Fibroblast of skin of right biceps (primary cell): ENCODE measurements around the gene CCDC30.

Source experiments
- DNase-seq: peaks from one replicate; pipeline ENCODE4 v3.0.0-alpha.2; 2013

Gene CCDC30

DNA sequence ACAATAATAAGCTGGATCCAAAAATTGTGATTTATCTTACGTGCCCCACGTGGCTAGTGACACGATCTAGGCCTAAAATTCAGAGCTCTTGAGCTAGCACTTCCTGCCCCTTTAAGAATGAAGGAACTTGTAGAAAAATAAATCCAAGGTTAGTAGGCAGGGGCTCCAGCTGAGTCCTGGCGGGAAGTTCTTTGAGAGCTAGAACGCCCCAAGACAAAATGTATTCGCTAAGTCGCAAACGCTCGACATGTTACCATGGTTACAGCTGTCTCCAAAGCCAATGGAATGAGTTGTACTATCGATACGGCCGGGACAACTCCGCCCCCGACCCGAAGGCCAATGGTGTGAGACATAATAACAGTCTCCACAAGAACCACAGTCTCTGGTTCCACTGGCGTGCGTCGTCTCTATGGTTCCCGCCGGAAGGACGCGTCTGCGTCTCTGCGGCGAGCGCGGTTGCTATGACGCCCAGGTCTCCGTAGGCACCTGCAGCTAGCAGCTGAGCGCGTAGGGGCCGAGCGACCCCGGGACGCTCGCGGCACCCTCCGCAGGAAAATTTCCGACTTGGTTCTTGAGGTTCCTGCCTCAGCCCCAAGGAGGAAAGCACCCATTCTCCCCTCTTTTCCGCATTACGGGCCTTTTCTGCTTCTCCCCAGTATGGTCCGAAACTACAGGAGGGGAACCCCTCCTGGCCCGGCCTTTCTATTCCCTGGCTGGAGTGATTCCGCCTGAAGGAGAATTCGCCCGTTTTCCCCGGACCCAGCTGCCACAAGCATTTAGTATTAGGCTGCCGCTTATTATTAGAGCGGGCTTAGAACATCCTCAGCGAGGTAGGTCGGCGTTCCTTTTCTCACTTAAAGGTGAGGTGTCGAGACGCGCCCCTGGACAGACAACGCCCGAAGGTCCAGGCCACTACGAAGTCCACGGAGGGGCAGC is at the start of gene CCDC30:
TSS of gene CCDC30 (plus strand) at position 459 of the 936 bp plus-strand sequence. CDS start 17,266 bp downstream, outside the sequence.
- peak; percentile 98 for DNase-seq

DNA sequence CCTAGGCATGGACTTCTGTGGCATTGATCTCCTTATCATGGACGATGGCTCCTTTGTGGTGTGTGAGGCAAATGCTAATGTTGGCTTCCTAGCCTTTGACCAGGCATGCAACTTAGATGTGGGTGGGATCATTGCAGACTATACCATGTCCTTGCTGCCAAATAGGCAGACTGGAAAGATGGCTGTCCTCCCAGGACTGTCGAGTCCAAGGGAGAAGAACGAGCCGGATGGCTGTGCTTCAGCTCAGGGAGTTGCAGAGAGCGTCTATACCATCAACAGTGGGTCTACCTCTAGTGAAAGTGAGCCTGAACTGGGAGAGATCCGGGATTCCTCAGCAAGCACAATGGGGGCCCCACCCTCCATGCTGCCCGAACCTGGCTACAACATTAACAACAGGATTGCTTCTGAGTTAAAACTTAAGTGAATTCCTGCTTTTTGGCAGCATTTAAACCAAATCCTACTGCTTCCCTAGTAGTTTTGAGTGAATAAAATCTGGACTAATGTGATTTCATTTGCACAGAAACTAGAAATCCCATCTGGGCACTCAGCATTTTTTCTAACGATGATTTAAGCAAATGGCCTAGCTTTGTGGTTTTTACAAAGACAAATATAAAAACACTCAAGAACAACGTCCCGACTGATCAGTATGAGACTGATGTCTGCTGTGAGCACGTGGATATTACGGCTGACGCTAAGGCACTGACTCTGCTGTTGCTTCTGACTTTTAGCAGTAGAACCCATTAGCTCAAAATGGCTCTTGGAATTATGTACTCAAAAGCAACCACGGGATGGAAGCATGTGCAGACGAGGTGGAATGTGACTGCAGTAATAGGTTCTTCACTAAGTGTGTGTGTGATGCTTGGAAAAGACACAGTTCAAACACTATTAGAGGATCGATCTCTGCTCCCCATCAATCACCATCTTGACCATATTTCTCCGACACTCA is 48.3 kb upstream of the CCDC30 start:
- DNase-seq = no peak

DNA sequence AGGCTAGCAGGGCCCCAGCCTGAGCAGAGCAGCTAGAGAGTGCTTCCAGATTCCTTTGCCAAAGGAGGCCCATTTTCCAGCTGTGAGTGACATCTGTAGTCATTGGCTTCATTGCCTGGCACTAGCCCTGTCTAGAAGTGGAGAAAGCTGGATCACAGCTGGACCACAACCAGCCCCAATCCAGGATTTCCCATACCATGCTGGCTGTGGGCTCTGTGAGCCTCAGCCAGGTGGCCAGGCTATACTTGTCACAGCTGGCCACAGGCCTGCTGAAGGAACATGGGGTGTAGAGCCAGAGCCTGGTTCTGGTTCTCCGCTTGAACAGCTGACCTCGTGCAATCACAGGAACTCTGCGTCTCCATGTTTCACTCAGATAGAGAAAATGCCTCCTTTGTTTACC is 45.9 kb upstream of the CCDC30 start:
- no peak for DNase-seq

DNA sequence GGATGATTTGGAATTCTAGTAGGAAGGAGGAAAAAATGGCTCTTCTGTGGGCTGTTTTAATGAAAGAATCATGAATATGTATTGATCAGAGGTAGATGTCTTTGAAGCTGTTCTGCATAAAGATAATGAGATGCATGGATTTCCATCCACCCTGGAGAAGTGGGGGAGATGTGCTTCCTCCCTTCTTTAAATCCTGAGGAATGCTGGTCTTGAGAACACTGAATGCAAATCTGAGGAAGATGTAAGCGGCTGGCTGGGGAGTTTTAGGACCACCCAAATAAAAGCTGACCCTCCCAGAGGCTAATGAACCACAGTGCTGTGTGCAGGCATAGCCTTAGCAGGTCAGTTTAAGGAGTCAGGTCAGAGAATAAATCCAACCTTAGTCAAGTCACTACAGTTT is 44.6 kb upstream of the CCDC30 start:
- DNase-seq = no peak

DNA sequence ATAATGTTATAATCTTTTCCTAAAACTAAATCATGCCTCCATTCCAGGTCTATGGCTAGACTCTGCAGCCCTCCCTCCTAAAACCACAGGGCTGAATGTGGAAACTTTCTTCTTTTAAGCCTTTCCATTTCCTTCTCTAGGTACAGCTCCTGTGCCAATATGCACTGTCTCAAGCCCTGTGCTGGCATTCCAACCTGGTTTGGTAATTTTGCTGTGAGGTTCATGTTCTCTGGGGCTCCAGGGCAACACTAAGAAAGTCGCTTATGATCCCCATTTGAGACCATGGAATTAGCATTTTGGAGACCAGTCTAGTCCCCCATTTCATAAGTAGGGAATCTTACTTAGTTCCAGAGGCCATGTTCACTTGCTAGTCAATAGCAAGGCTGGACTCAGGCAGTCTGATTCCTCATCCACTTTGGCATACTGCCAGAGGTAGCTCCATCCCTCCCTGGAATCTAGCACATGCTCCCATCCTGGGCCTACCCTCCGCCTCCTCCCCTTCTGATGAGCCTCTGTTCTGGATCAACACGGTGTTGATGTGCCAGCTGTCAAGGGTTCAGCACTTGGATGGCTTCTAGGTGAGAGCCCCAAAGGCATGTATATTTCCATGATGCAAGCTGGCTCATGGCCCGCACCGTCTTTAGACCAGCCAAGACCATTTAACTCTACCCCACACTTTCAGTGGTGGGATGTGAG is 43.8 kb upstream of the CCDC30 start:
- peak; percentile 19 for DNase-seq

DNA sequence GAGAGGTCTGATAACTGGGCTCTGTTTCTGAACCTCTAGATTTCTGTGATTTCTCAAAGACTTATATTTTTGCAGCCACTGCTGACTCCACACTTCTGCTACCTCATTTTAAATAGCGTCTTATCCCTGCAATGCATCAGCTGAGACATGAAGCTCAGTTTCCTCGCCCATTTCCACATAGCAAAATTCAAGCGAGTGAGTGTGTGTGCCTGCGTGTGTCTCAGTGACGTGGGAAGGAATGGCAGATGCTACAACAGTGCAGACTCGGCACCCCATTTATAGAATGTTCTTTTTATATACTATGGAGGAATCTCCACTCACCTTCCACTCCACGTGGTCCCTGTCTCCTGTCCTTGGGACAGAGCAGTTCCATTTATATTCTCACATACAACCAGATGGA is 43.0 kb upstream of the CCDC30 start:
- DNase-seq = no peak

DNA sequence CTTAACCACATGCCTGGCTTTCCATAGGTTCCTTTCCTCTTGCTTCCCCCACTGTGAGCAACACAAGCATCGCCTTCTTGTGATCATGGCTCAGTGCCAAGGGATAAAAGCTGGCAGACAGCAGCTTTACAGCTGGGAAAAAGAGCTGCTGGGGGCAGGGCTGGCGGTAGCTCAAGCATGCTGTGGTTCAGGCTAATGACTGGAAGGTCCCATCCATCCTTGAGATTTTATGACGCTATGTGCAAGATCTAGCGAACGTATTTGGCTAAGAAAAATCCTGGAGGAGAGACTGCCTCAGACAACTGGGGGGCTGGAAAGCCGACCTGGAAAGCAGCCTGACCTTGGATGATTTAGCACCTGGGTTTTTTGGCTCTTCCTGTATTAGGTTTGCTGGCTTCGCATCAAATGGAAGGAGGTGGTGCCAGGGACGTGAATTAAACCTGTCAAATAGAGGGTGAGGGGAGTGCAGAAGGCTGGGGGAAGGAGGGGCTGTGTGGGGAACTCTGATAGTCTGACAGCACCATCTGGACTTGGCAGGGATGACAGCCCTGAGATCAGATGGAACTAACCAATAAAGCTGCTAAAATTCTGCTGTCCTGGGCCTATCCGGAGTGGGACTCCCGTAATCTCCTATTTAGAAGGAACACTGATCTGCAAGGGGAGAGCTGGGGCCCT is 42.0 kb upstream of the CCDC30 start:
- DNase-seq = peak; percentile 98

DNA sequence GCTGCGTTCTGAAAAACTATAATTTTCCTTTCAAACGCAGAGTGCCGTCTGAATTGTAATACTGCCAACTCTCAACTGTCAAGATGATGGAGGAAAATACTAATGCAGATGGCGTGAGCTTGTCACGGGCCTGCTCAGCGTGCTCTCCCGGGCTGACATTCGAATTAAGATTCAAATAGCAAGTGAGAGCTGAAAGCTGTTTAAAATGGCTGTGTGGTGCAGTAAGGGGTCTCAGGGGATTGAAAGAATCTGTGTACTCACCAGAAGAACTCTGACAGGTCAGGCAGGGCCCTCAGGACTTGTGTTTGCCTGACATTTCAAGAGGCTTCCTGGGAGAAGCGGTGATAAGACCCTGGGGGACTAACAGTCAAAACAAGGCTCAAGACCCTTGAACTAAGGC is 40.3 kb upstream of the CCDC30 start:
- peak; percentile 40 for DNase-seq

DNA sequence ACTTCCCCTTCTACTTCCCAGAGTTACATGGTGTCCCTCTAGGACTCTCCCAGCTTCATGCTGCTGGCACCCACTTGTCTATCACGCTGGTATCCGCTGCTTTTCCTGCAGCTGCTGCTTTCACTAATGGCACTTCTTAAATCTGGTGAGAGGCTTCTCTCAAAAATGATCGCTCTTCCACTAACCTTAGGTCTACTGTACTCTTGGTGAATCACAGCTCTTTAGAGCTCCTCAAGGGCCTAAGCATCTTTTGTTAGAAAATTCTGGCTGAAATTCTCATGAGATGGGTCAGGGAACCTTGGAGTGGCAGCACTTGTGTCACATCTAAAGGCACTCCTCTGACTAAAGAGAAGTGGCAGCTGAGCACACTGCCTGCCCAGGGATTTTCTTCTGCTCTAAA is 39.4 kb upstream of the CCDC30 start:
- DNase-seq = no peak

DNA sequence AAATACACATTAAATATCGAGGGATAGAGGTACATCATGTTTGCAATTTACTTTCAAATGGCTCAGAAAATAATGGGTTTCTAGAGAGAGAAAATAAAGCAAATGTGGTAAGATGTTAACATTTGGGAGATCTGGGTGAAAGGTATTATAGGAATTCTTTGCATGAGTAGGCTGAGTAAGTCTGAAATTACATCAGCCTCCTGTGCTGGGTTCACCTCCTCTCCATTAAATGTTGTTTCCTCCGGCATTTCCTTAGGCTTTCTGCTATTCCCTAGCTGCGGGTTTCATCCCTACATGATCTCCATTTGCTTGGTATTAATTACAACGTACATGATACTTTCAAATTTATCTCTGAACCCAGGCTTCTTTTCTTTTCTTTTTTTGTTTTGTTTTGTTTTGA is 38.9 kb upstream of the CCDC30 start:
- peak; percentile 58 for DNase-seq

DNA sequence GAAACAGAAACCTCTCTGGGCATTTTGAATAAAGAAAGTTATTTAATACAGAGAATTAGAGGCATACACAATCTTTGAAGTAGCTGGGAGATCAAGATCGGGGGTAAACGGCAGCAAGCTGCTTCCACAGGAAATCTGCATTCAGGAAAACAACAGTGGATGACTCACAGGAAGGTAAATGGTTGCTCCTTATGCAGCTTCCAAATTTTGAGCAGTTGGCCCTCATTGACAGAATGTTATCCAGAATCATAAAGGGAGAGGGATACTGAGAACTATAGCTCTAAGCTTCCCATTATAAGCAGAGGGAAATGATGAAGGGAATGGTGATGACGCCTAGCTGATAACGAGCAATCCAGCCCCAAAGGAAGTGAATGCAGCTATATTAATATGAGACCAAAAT is 35.8 kb upstream of the CCDC30 start:
- no peak for DNase-seq

DNA sequence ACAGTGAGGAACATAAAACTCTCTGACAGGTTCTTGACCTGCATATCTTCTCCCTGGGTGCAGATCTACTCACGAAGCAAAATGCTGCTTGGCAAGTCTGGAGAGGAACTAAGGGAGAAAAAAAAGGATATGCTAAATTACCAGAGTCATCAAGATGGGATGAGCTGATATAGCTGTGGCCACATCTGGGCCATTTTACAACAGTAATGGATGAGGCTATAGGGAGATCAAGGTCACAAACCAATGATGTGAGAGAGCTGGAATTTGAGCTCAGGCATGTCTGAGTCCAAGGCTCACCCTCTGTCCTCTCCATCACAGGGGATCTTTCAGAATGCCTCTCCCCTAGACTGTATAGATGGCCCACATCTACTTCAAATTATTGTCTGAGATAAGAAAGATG is 33.5 kb upstream of the CCDC30 start:
- peak; percentile 56 for DNase-seq

DNA sequence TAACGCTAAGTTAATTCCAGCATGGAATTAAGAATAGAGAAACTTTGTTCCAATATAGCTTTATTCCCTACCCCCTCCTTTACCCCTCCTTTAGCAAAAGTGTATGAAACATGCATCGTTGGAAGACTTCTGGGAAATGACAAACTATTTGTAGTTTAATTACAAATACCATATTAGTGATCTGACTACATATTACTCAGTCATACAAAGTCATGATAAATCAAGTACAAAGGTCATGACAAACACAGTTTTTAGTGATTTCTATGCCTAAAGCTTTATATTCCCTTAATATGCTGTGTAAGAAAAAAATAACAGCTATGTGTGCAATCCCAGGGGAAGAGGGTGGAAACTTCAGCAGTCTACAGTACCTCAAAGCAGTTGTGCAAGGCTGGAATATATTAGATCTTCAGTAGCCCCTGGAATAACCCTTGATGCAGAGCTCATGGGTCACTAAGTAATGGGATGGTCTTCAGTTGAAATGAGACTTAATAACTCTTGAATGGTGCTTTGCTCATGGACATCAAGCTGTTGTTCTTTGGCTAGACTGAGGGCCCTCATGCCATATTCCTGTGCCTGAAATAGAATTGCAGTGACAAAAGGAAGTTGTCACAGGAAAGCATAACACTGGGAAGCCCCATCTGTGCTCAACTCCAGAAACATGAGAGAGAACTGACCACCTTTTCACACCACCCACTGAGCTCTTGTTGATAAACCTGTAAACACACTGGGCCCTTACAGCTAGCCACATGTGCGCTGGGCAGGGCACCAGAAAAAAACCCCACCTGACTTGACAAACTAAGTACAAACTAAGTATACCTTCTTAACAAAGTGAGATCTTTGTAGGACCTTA is 32.6 kb upstream of the CCDC30 start:
- DNase-seq = peak; percentile 49

DNA sequence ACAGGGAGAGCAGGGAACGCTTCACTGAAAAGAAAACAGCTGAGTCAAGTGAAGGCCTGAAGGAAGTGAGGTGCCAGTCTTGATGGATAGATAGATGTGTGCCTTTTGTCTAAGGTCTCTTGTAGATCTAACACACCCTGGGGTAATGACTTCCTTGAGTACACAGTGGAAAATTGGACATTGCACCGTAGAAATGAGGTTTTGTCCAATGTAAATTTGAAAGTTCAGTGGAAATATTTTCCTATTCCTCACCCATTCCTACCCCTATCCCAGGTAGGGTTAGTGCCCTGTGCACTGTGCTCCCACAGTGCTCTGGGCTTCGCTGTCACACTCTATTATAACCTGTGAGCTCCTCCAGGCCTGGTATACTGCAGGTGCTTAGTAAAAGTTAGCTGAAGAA is 31.6 kb upstream of the CCDC30 start:
- DNase-seq = no peak

DNA sequence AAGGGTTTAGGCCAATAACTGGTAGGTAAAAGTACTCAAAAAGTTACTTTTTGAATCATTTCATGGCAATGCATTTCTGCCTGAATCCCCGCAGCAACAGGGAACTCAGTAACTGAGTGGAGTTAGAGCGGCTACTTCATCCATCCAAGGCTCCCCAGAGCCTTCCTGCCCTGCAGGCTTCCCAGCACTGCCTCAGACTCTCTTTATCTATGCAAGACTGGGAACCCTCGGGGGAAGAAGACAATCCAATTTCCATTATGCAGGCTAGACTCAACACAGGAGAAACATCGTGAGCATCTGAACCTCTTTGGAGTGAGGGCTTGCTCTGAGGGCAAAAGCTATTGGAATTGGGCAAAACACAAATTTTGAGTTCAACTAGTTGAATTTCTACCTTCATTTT is 30.4 kb upstream of the CCDC30 start:
- no peak for DNase-seq

DNA sequence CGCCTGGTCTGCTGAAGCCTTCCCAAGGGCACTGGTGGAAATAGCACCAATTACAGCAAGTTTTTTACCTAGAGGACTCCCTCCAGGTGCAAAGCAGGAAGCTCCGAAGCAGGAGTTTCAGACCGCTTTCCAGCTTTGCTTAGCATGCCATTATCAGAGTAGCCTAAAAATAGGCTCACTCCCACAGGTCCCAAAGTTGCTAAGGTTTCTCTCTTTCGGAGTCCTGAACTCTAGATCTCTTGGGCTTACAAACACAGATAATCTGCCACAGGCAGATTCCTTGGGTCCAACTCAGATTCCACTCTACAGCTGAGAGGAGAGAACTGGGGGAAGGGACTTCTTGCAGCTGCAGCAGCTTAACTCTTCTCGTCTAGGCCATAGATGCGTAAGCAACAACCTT is 29.7 kb upstream of the CCDC30 start:
- DNase-seq = no peak

DNA sequence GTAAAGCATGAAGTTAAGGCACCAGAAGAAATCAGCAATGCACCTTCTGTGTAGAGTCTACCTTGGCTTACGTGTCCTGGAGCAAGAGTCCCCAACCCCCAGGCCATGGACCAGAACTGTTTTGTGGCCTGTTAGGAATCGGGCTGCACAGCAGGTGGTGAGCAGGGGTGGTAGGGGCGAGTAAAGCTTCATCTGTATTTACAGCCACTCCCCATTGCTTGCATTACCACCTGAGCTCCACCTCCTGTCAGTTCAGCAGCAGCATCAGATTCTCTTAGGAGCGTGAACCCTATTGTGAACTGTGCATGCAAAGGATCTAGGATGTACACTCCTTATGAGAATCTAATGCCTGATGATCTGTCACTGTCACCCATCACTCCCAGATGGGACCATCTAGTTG is 28.7 kb upstream of the CCDC30 start:
- DNase-seq = no peak

DNA sequence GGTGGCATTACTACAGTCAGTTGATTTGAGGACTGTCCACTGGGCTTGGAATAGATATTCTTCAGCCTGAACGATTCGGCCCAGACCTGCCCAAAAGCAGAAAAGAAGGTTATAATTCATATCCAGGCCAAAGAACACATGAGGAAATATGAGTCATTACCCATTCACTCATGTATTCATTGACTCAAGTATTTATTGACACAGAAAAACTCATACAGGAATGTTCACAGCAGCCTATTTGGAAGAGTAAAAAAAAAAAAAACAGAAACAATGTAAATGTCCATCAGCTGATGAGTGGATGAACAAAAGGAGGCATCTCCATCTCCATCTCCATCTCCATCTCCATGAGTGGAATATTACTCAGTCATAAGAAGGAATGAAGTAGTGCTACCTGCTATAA is 23.1 kb upstream of the CCDC30 start:
- DNase-seq = peak; percentile 82

DNA sequence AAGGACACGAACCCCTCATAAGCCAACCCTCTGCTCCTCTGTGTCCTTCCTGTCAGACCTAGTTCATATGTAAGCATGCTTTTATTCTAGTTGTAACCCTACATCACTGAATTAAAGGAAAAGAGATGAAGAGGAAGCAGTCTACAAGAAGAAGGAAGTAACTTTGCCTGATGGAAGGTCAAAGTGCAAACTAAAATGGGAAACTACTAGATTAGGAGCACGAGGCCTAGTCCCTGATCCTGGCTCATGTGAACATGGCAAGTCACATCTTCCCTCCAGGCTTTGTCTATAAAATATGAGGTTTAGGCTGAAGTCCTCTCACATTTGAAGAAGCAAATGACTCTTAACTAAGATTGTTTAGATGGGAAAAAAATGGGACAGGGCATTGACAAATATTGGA is 20.4 kb upstream of the CCDC30 start:
- DNase-seq = no peak

DNA sequence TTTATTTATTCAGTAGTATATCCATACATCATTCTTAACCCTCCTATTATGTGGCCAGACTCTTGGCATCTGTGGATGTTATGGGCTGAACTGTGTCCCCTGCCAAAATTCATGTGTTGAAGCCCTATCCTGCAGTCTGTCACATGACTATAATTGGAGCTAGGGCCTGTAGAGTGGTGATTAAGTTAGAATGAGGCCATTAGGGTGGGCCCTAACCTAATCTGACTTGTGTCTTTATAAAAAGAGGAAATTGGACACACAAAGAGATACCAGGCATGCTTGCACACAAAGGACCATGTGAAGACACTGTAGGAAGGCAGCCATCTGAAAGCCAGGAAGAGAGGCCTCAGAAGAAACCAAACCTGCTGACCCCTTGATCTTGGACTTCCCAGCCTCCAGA is 13.8 kb upstream of the CCDC30 start:
- no peak for DNase-seq

DNA sequence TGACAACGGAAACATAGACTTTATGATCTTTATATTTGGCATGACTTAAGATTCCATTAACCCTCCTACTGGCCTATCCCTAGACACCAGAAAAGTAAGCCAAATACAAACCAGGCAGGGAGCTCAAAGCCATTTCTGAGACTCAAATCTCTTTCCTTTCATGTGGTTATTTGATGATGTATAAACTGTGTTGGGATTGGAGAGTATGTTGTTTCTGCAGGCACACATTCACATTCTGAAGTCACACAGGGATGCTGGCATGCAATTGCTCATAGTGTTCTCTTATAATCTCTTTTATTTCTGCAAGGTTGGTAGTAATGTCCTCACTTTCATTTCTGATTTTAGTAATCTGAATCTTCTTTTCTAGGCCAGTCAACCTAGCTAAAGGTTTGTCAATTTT is 13.0 kb upstream of the CCDC30 start:
- no peak for DNase-seq

DNA sequence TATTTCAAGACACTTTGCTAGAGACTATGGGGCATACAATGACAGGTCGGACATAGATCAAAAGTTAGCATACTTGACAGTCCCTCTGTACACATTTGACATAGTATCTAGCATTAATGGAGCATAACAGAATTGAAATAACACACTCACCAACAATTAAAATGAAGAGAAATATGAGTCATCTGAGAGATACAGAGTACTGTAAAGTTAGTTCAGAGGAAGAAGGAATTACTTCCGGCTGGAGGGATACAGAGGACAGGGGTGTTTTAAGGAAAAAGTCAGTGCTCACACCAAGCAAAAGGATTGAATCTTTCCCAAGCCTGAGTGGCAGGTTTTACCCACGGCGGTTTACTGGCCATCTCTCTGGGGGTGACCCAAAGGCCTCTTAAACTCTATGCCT is 9.7 kb upstream of the CCDC30 start:
- DNase-seq = no peak
